Colonic mucosa (tissue), 4 donors: ENCODE data around the gene C6orf118. TPM values are rescaled to one million over a fixed set of nuclear protein-coding genes. Genes with fewer than 3 reads are reported as not detected.

Experiments used
- DNase-seq: peaks from one replicate; pipeline ENCODE4 v3.0.0-alpha.2; 2020
- H3K27ac ChIP-seq: fragments of 200-600 bp; one replicate; pipeline ENCODE4 v1.8.0; 2021
- H3K27me3 ChIP-seq: fragments of 200-600 bp; one replicate; pipeline ENCODE4 v1.8.0; 2021
- H3K36me3 ChIP-seq: fragments of 200-600 bp; one replicate; pipeline ENCODE4 v1.8.0; 2021
- H3K4me1 ChIP-seq: fragments of 200-600 bp; one replicate; pipeline ENCODE4 v1.8.0; 2021; ENCODE audit warnings: mild to moderate bottlenecking
- H3K4me3 ChIP-seq: fragments of 200-600 bp; one replicate; pipeline ENCODE4 v1.8.0; 2021
- H3K9ac ChIP-seq, 2 donors: one replicate each; pipeline ENCODE4 v1.7.0; 2013; ENCODE audit warnings: control low read depth in 2 of 2, low read depth in 2 of 2, low read length in 2 of 2
- H3K9me3 ChIP-seq: fragments of 200-600 bp; one replicate; pipeline ENCODE4 v1.8.0; 2021
- intact Hi-C: fragments of 100-400 bp; cut with DNase I; formaldehyde crosslinking; loops from one replicate; pipeline ENCODE4 v1.14.1; 2022
- total RNA-seq, 2 donors: library from RNA; stranded (reverse); fragmentation: NEBNext Ultra II Directional in 1 of 2; extraction: Animal tissue kit (Norgen Biotek cat#: 25700) in 1 of 2; gene quantifications; one replicate each; pipeline ENCODE4 v1.2.1, GENCODE V29; 2021
- TF ChIP-seq, protein P1 (sequence below): fragments of 200-600 bp; IDR thresholded peaks from one replicate; pipeline ENCODE4 v1.8.0; 2022; ENCODE audit warnings: antibody characterized with exemption, mild to moderate bottlenecking
- donor health status: healthy.
- donor health status: DM: no; HTN: no; CAD: no.
- donor health status: DM: no; HTN: no; CAD: no.

The C6orf118 gene
- total RNA-seq: not detected

DNA sequence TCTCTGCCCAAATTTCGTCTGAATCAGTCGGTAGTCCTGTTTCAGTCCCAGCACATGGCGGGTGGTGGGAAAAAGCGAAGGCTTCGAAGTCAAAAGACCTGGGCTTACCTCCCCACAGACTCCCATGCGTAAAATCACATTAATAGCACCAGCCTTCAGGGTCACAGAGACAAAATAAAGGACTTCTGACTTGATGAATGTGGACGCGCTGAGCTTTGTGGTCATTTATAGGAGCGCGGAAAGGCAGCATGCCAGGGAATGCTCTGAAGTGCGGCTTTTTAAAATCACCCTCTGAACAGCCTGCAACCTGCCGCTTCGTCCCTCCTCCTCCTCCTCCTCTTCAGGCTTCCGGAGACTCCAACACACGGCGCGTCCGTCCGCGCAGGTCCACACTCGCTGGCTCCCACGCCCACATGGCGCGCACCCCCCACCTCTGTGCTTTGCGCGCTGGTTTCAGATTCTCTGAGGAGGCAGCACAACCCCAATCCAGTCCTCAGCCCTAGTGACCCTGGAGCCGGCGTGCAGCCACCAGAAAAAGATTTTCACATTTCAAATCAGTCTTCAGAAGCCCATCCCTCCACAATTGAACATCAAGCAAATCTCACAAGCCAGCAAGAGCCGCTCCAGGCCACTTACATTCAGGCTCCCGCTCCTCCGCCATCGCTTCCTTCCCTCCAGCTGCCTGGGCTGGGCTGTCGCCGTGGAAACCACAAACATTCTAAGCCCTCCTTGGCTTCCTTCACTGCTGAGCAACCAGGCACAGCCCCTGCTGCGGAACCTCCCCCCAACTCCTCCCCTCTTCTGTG lies at the start of gene C6orf118:
C6orf118 (minus strand) TSS at position 680 of the 806 bp plus-strand sequence; CDS start at position 661, 19 bp downstream.
- Histone ChIP-seq H3K9ac (no peak within 1 kb of the TSS), H3K9me3 (no peaks in the 10 kb centered on the region), H3K27ac (no peak within 1 kb of the TSS)

DNA sequence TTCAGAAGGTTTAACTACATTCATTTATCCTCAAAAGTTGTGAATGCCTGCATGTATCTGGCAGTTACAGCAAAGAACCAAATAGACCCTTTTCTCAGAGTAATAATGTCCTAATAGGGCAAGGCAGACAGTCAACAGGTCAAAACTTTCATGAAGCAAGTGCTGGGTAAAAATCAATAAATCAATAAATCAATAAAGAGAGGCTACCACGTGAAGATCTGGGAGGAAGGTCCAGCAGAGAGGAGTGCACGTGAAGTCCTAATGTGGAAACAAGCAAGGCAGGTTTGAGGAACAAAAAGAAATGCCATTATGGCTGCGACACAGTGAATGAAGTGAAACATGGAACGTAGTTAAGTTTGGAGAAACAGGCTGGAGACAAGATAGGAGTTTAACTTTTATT lies 36.3 kb upstream of the C6orf118 start:
- Histone ChIP-seq H3K27ac (no peak overlapping the region), H3K9me3 (no peaks in the 10 kb centered on the region), H3K36me3 (no peaks in the 10 kb centered on the region), H3K9ac (no peak overlapping the region), H3K4me1 (no peaks in the 10 kb centered on the region), H3K27me3 (no peaks in the 10 kb centered on the region), H3K4me3 (no peak overlapping the region)
- no peak for DNase-seq
- intact Hi-C loops: no loop called here
- TF ChIP-seq, protein P1, sequence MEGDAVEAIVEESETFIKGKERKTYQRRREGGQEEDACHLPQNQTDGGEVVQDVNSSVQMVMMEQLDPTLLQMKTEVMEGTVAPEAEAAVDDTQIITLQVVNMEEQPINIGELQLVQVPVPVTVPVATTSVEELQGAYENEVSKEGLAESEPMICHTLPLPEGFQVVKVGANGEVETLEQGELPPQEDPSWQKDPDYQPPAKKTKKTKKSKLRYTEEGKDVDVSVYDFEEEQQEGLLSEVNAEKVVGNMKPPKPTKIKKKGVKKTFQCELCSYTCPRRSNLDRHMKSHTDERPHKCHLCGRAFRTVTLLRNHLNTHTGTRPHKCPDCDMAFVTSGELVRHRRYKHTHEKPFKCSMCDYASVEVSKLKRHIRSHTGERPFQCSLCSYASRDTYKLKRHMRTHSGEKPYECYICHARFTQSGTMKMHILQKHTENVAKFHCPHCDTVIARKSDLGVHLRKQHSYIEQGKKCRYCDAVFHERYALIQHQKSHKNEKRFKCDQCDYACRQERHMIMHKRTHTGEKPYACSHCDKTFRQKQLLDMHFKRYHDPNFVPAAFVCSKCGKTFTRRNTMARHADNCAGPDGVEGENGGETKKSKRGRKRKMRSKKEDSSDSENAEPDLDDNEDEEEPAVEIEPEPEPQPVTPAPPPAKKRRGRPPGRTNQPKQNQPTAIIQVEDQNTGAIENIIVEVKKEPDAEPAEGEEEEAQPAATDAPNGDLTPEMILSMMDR: no peak

More for the DNA sequence above, at the start of gene C6orf118:
- Histone ChIP-seq H3K36me3 (no peaks in the 10 kb centered on the region), H3K4me3 (peak within 1 kb of the TSS; percentile 9), H3K4me1 (no peaks in the 10 kb centered on the region), H3K27me3 (no peaks in the 10 kb centered on the region)
- intact Hi-C loops: no loop called here
- no peak for DNase-seq
- TF ChIP-seq, protein P1: no peak

- H3K27ac ChIP-seq: no peak overlapping the region
- intact Hi-C loops: no loop called here
- no peaks in the 10 kb centered on the region for H3K4me1 ChIP-seq
Measured at GRCh38 chr6:165340532-165340931, 31.1 kb upstream of the C6orf118 start.

DNA sequence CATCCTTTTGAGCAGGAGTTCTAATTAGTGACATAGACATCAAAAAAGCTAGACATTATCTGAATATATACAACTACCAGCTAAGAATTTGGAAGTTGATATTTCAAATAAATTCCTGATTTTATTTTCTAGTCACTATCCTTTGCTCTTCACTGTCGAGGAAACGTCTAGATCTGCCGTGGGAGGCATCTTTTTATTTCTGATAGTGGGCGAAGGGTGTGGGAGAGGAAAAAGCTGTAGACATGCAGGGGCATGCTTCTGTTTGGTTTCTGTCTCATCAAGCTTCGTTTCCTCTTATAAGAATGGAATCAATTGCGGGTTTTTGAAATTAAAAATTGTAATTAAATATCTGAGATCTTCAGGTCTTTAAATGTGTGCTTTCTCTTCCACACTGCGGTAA lies 16.2 kb upstream of the C6orf118 start:
- no peaks in the 10 kb centered on the region for H3K27me3 ChIP-seq
- H3K27ac ChIP-seq: no peak overlapping the region
- H3K4me1 ChIP-seq: no peaks in the 10 kb centered on the region
- H3K36me3 ChIP-seq: no peaks in the 10 kb centered on the region
- no peak overlapping the region for H3K4me3 ChIP-seq
- no peaks in the 10 kb centered on the region for H3K9me3 ChIP-seq
- intact Hi-C loops: no loop called here
- H3K9ac ChIP-seq: no peak overlapping the region
- no peak for DNase-seq
- TF ChIP-seq, protein P1: no peak

More at GRCh38 chr6:165340532-165340931, 31.1 kb upstream of the C6orf118 start:
- TF ChIP-seq, protein P1: no peak
- H3K36me3 ChIP-seq: no peaks in the 10 kb centered on the region
- DNase-seq: no peak
- H3K9ac ChIP-seq: no peak overlapping the region
- H3K9me3 ChIP-seq: no peaks in the 10 kb centered on the region
- H3K27me3 ChIP-seq: no peaks in the 10 kb centered on the region
- no peak overlapping the region for H3K4me3 ChIP-seq

GRCh38 chr6:165321555-165322145 lies 12.2 kb upstream of the C6orf118 start:
- Histone ChIP-seq H3K9me3 (no peaks in the 10 kb centered on the region), H3K9ac (no peak overlapping the region), H3K4me1 (no peaks in the 10 kb centered on the region), H3K27me3 (no peaks in the 10 kb centered on the region), H3K4me3 (no peak overlapping the region), H3K36me3 (no peaks in the 10 kb centered on the region), H3K27ac (no peak overlapping the region)
- intact Hi-C loops: no loop called here
- TF ChIP-seq, protein P1: no peak
- DNase-seq: no peak
